CD4-positive, alpha-beta T cell treated with Interleukin-4 for 1 hour (primary cell): ENCODE measurements around the gene CDC42BPB.
"Not testable (repeated sequence)": the region's sequence is repeated elsewhere in the genome, so short reads cannot be mapped to it uniquely, and the experiment has no call there.

ENCODE experiments used
- DNase-seq, 2 donors: peaks; one replicate each; pipeline ENCODE4 v3.0.0-alpha.2; 2020 to 2022

Gene CDC42BPB

DNA sequence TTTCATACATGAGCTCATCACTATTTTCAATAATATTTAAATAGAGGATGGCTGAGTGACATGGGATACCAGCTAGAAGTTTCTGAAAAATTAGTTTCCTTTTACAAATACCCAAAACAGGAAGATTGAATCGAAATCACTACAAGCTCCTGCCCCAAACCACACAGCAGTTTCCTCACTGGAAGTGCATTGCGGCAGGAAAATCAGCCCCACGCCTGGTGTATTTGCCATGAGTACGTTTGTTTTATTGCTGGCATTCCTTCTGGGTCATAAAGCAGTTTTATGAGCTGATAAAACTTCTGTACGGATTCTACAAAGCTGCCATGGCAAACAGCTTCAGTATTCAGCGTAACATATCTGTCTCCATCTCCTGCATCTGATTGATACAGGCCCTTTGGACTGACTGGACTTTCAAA lies 23.7 kb downstream of the CDC42BPB start:
- DNase-seq = no peak

DNA sequence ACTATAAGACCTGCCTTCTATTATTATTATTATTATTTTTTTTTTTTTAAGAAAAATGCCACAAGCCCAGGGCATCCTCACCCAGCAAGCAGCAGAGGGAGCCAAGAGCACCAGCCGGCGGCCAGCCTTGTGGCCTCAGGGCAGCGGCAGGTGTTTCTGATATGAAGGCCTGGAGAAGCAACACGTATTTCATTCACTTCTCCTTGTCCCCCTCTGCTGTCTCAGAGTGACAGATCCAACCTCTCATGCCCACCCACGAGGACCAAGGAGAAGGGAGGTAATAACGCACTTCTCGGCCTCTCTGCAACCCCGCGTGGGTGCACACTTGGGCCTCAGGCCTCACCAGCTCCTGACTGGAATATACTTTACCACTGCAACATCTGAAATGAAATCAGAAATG lies 25.4 kb downstream of the CDC42BPB start:
- no peak for DNase-seq

DNA sequence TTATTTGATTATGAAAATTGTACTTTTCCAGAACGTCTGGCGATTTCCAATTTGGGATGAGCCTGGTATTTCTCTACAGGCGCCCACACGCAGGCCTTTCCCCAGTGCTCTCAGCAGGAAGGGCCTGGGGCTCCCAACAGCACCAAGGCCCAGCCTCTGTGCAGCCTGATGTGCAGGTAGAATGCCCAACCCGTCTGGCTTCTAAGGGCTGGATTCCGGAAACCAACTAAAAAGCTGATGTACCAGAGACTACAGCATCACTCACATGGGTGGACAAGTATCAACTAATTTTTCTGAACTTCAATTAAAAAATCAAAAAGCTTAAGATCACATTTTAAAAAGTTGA lies 25.8 kb downstream of the CDC42BPB start:
- no peak for DNase-seq

DNA sequence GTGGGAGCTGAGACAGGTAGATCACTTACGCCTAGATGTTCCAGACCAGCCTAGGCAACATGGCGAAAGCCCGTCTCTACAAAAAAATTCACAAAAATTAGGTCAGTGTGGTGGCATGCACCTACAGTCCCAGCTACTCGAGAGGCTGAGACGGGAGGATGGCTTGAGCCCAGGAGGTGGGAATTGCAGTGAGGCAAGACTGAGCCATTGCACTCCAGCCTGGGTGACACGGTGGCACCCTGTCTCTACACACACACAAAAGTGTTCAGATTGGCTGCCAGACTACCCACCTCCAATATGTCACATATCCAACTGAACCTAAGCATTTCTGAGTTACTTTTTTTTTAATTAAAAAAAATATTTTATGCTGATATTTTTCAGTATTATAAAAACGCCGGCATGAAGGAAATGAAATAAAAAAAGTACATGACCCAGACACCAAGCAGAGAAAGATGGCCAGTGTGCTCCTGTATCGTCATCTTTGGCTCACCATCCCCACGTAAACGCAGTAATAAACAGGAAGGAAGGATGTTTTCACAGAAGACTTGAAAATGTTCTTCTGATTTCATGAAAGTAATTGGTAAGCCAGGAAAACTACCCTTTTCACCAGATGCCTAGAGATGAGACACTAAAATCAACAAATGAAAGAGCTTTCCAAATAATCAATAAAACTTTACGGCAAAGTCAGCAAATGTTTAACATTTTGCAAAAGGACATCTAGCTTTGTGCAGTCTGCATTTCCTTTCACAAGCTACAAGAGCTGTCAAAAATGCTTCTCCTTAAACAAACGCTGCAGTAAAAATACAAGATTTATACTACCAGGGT lies 26.4 kb downstream of the CDC42BPB start:
- DNase-seq = no peak

GRCh38 chr14:103029936-103030335 lies 27.4 kb downstream of the CDC42BPB start:
- no peak for DNase-seq

- DNase-seq = no peak
Measured at GRCh38 chr14:103028772-103029171, 28.6 kb downstream of the CDC42BPB start.

DNA sequence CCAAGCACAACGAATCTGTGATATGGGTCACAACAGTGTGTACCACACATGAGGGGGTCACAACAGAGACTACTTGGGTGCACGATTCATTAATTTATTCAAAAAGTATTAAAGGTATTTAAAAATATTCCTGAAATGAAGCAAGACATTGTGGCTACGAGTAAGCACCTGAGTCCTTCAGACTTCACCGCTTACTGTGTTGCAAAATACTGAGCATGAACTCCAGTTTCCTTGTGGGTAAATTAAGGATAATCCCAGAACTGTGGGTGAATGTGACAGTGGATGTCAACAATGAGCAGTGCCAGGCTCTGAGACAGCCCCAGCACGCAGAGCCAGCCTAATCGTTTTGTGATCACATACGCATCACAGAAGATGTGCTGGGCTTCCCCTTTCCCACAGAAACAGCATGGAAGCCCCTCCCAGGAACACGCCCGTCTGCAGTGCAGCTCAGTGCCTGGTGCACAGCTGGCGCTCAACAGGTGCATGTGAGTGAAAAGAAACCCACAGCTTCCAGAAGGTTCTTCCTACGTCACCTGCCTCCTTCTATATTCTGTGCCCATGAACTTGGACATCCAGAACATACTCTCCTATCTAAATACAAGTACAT lies 29.1 kb downstream of the CDC42BPB start:
- DNase-seq = no peak

GRCh38 chr14:103027451-103027850 lies 29.9 kb downstream of the CDC42BPB start:
- no peak for DNase-seq

GRCh38 chr14:103026988-103027387 lies 30.4 kb downstream of the CDC42BPB start:
- no peak for DNase-seq

DNA sequence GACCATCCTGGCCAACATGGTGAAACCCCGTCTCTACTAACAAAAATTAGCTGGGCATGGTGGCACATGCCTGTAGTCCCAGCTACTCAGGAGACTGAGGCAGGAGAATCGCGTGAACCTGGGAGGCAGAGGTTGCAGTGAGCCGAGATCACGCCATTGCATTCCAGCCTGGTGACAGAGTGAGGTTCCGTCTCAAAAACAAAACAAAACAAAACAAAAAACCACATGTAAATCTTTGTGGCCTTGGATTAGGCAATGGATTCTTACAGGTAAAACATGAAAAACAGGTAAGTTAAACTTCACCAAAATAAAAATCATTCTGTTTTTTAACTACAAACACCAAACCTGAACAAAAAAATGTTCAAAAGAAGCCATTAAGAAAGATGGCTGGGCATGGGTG lies 31.2 kb downstream of the CDC42BPB start:
- not testable (repeated sequence) for DNase-seq

DNA sequence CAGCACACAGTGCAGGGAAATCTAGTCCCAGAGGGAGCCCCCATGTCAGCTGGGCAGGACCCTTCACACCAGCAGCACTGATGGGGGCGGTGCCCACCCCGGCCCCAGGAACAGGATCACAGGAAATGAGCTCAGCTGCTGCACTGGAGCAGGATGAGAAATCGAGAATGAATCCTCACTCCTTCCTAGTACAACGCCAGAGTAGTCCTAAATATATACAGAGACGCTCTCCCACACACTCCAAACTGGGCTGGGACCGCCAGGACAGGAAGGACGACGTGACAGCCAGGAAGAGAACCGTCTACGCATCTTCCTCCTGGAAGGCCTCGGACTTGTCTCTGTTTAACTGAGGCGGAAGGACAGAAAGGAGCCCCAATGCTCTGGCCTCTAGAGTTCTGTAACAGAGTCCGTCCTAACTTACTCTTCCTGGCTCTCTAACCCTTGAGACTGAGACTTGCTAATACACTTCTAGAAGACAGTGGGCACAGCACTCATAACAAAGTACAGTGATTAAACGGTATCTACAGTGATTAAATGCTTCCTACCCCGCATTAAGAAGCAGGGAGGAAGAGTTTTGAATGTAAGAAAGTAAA lies 33.4 kb downstream of the CDC42BPB start:
- DNase-seq = no peak

- DNase-seq = no peak
Measured at GRCh38 chr14:103022685-103023044, 34.7 kb downstream of the CDC42BPB start.

DNA sequence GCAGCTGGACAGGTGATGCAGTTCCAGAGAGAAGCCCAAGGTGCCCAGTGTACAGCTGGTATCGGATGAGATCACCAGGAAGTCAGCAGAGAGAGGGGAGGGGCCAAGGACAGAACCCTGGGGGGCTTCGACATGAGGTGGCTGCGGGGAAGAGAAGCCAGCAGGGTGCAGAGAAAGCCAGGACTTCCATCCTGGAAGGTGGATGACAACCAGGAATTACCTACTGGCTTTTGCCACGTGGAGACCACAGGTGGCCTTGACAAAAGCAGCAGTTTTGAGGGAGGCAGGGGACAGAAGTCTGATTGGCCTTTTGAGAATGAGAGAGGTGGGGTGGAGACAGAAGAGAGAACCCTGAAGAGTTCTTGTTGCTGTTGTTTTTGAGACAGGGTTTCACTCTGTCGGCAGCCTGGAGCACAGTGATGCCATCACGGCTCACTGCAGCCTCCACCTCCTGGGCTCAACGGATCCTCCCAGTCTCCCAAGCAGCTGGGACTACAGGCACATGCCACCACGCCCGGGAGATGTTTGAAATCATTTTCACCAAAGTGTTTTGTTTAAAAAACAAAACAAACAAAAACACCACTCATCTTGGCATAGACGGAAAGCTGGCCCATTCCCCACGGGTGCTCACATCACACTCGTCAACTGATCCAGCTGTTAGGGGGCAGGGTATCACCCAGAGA lies 35.2 kb downstream of the CDC42BPB start:
- DNase-seq = no peak

- no peak for DNase-seq
Measured at GRCh38 chr14:103021684-103022001, 35.7 kb downstream of the CDC42BPB start.

DNA sequence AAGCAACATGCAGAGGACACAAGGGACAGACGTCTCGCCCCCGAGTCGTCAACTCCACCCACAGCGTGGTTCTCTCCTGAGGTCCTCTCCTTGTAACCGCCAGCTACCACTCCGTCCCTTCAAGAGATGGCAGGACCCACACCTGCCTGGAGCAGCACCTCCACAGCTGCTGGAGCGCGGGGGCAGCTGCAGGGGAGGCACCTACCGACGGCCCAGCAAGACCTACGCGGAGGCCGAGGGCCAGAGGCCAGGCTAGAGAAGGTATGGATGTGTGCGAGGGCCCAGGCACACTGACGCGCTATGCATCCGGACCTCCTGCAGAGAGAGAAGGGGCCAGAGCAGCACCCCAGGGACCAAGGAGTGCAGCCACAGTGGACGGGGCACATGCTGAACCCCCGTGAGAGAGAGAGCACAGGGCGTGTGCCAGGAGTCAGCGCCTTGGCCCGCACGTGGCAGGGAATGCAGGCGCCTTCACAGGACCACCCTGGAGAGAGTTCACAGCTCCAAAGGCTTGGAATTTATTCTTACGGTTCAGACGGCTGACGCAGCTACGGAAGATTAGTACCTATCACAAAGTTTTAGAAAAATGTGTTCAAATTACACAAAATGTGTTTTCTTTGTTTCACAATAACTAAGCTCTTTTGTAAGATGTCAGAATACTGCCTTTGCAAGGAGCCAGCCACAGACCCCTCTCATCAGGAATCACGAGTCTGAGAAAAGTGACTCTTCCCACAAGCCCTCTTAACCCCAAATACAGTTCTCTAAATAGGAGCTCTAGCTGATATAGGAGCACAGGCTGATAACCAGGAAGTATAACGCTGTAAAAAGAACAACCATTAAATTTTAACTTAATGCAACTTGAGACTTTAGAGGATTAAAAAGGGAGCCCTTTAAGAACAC lies 36.8 kb downstream of the CDC42BPB start:
- no peak for DNase-seq

DNA sequence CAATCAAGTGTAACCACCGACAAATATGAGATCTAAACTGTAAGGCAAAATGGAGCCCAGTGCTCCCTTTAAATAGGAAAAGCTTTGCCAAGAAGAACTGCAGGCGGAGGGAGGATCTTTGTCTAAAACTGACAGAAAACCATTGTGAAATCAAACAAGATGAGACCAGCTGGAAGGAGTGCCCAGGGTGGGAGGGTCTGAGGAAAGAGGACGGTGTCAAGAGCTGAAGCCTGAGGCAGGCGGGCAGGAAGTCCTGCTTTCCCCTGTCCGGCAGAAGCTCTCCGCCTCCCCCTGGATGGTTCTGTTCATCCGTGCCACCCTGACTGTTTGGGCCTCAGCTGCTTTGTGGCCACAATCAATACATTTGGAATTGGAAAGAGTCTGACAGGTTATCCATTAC lies 37.5 kb downstream of the CDC42BPB start:
- no peak for DNase-seq

DNA sequence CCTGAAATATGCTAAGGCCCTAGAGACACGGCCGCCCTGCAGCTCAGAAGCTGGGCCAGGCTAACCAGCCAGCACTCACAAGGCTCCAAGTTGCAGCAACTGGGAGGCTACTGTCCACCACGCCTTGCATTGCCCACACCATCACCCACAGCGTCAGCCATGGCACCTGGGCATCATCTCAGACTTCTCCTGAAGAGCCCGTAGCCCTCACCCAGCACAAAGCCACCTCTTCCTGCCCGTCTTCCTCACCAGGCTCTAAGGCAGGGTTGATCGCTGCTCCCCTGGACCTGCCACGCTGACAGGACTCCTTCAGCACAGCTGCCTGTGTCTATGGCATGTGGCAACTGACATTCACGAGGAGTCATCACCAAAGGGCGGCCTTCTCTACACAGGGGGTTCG lies 38.1 kb downstream of the CDC42BPB start:
- DNase-seq = no peak

- DNase-seq = no peak
Measured at GRCh38 chr14:103016594-103016993, 40.8 kb downstream of the CDC42BPB start.

DNA sequence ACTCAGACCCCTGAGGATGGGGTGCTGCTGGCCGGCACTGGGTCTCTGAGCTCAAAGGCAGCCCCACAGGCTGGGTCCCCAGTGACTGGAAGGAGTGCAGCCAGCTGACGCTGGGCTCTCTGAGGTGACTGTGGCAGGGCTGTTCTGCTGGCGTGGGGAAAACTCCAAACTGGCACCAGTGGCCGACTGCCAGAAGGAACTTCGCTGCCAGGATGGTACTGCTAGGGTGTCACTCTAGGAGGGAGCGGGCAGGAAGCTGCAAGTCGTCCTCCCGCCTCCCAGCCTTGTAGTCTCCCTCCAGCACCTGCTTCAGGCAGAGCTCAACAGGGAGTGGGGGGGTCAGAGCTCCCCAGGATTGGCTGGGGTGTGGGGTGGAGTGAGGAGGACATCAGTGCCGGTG lies 41.3 kb downstream of the CDC42BPB start:
- no peak for DNase-seq

DNA sequence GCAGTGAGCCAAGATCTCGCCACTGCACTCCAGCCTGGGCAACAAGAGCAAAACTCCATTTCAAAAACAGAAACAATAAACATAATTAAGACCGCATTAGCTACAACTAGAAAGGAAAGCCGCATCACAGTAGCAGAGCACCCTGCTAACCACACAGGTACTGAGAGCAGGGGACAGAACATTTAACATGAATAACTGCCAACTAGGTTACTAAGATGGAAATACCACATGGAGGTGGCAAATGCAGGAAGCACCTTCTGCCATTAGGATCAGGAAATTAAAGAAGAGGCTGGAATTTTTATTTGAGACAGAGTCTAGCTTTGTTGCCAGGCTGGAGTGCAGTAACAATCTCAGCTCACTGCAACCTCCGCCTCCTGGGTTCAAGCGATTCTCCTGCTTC lies 41.9 kb downstream of the CDC42BPB start:
- DNase-seq = no peak

DNA sequence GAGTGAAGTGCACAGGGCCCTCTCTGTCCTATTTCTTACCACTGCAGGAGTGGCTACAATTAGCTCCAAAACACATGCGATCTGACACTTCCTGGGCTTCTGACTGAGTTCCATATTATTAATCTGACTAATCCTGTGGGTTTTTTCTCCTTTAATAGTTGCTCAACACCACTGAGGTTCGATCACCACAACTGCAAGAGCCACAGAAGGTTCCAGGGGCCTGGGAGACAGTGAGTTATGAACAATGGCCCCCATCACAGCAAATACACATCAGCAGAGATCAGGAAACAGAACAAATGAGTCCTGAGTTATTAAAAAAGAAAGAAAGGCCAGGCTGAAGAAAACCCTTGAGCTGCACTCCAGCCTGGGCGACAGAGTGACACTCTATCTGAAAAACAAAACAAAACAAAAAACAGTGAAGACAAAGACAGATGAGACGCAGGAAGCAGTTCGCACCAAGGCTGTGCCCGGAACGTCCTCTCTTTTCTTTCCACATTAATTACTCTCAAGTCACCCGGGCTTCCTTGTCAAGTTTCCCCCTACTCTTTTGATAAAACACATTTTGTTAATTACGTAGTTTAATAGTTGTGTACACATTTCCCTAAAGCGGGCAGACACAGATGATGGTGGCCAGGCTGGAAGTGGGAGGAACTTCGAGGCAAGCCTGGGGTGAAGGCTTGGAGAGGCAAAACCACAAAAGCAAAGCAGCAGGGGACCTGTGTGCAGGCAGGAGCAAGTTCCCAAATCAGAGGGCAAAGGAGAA lies 42.7 kb downstream of the CDC42BPB start:
- no peak for DNase-seq

- no peak for DNase-seq
Measured at GRCh38 chr14:103013028-103013427, 44.3 kb downstream of the CDC42BPB start.
